ENCODE data around the gene LCN9.

- TF ChIP-seq TAF1 (IDR thresholded peaks at IDR 0.05; ENCODE audit: borderline replicate concordance, insufficient read depth, low read length) (no peak), FOXP2 (optimal IDR thresholded peaks at IDR 0.05; ENCODE audit: borderline replicate concordance, extremely low read depth, extremely low read length, insufficient read depth) (no peak), POLR2AphosphoS5 (IDR thresholded peaks at IDR 0.05; ENCODE audit: low read depth, low read length) (no peak)
Observed at GRCh38 chr9:135671591-135672041, 8.5 kb downstream of the LCN9 start.
